SK-N-MC (cell line): Measurements from ENCODE around the gene RRP7A.
"Not testable (repeated sequence)": the region's sequence is repeated elsewhere in the genome, so short reads cannot be mapped to it uniquely, and the experiment has no call there.

ENCODE experiments used
- EZH2 ChIP-seq: fragments of 200-600 bp; sonication (generic); IDR thresholded peaks from one replicate; pipeline ENCODE4 v1.6.1; 2017; ENCODE audit warnings: antibody characterized with exemption
- FOXP2 ChIP-seq: optimal IDR thresholded peaks from 2 replicates; pipeline ENCODE3; 2011; ENCODE audit warnings: mild to moderate bottlenecking, moderate library complexity; ENCODE audit not compliant: insufficient read depth; ENCODE audit errors: extremely low read length, control extremely low read depth
- POLR2AphosphoS5 ChIP-seq: IDR thresholded peaks from 2 replicates; pipeline ENCODE4 v1.6.1; 2012; ENCODE audit warnings: mild to moderate bottlenecking, low read depth, low read length, borderline replicate concordance

DNA sequence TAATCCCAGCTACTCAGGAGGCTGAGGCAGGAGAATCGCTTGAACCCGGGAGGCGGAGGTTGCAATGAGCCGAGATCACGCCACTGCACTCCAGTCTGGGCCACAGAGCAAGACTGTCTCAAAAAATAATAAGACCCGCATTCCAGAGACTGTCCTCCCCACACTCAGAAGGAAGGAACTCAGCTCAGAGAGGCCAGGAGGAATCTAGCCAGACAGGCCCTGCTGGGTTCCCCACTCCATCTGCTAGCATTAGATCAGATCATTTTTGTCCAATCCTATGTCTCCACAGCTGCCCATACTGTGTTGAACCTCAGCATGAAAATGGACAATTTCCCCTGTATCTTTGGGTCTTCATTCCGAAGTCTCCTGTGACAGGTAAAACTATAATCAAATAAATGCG is 9.8 kb upstream of the RRP7A start:
- TF ChIP-seq EZH2, POLR2AphosphoS5, FOXP2: not testable (repeated sequence)
